M059J (cell line): ENCODE measurements around the gene DPP6. TPM values are rescaled to one million over a fixed set of nuclear protein-coding genes. Genes with fewer than 3 reads are reported as not detected.
"Not testable (repeated sequence)": the region's sequence is repeated elsewhere in the genome, so short reads cannot be mapped to it uniquely, and the experiment has no call there.

Experiments
- DNase-seq: peaks from one replicate; pipeline ENCODE4 v3.0.0-alpha.2; 2012; ENCODE audit warnings: low read depth
- total RNA-seq: library from RNA; depleted of rRNA; stranded (reverse); fragments of >200 nt; shearing (Covaris generic); gene quantifications from 2 replicates; pipeline ENCODE4 v1.2.3, GENCODE V29; 2014; rRNA removed

The DPP6 gene
- total RNA-seq: not detected in 2 replicates

- DNase-seq: not testable (repeated sequence)
Observed at GRCh38 chr7:154051643-154052529, at the start of gene DPP6. Gene DPP6, plus strand, starts transcription at chr7:154052398.

- DNase-seq: not testable (repeated sequence)
Observed at GRCh38 chr7:154009423-154009911, 42.7 kb upstream of the DPP6 start.

- DNase-seq: not testable (repeated sequence)
Observed at GRCh38 chr7:154010726-154011568, 41.3 kb upstream of the DPP6 start.

- DNase-seq: not testable (repeated sequence)
Observed at GRCh38 chr7:154012800-154013199, 39.4 kb upstream of the DPP6 start.

GRCh38 chr7:154015636-154016035, 36.6 kb upstream of the DPP6 start:
- DNase-seq: not testable (repeated sequence)

- not testable (repeated sequence) for DNase-seq
Observed at GRCh38 chr7:154018354-154018753, 33.8 kb upstream of the DPP6 start.

GRCh38 chr7:154027805-154028204, 24.4 kb upstream of the DPP6 start:
- not testable (repeated sequence) for DNase-seq

- DNase-seq: not testable (repeated sequence)
Observed at GRCh38 chr7:154030476-154031080, 21.6 kb upstream of the DPP6 start.

- DNase-seq: not testable (repeated sequence)
Observed at GRCh38 chr7:154039466-154040165, 12.6 kb upstream of the DPP6 start.

- DNase-seq: not testable (repeated sequence)
Observed at GRCh38 chr7:154050394-154050793, 1.8 kb upstream of the DPP6 start.

GRCh38 chr7:154051006-154051642, 1.1 kb upstream of the DPP6 start:
- DNase-seq: not testable (repeated sequence)

- not testable (repeated sequence) for DNase-seq
Observed at GRCh38 chr7:154052530-154053252, 493 bp downstream of the DPP6 start.

- DNase-seq: not testable (repeated sequence)
Observed at GRCh38 chr7:154053466-154054312, 1.5 kb downstream of the DPP6 start.

GRCh38 chr7:154054664-154055063, 2.5 kb downstream of the DPP6 start:
- DNase-seq: not testable (repeated sequence)

- peak; percentile 27 for DNase-seq
Observed at GRCh38 chr7:154055491-154056106, 3.4 kb downstream of the DPP6 start.

GRCh38 chr7:154058783-154059182, 6.6 kb downstream of the DPP6 start:
- not testable (repeated sequence) for DNase-seq

GRCh38 chr7:154060551-154060950, 8.4 kb downstream of the DPP6 start:
- DNase-seq: not testable (repeated sequence)

- DNase-seq: peak; percentile 25
Observed at GRCh38 chr7:154071833-154072232, 19.6 kb downstream of the DPP6 start.
